ENCODE measurements around the gene PLPP4.

- no peak for TF ChIP-seq CTCF (IDR thresholded peaks at IDR 0.05; ENCODE audit: insufficient read depth, low read length)
- no peak for TF ChIP-seq SPI1 (IDR thresholded peaks at IDR 0.05; ENCODE audit: borderline replicate concordance, low read depth)
Measured at GRCh38 chr10:120480848-120481247, 23.8 kb downstream of the PLPP4 start.

Measured in HL-60 (cell line).